ENCODE data around the gene FER1L5. TPM values are rescaled to one million over a fixed set of nuclear protein-coding genes. Genes with fewer than 3 reads are reported as not detected.

Gene FER1L5
- total RNA-seq, 2 experiments from 2014 or later, result not detected

DNA sequence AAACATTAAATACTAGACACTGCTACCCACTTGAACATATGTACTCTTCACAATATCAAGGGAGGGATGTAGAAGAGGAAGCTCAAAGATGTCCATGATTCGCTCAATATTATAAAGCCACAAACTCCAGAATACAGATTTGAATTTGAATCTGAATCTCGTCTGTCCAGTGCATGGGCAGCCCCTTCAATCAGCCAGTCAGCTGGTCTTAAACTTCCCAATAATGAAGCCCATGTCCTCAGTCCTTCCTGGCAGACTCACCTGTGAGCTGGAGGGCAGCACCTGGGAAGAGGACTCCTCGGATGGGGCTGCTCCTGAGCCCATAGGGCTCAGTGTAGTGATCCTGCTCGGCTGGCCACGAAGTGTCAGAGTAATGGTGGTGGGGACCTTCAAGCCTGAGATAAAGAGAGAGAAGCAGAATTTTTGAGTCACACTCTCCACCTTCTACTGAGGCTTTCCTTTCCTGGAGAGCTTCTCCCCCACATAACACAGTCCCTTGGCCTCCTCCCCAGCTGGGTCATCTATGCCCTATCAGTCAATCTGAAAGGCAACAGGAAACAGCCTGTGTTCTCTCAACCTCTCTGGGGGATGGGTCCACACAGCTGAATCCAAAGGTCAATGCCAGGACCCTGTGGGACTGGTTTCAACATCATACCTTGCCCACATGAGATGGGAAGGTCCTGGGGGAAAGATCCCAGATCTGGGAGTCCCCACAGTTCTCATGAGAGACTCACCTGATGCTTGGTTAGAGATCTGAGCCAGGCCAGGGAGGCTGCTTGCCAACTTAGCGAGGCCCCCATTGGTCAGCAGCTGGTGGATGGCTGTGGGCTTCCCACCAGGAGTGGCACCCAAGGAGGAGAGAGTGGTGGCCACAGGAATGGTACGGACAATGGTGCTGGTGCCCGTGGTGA is 40.9 kb upstream of the FER1L5 start:
- no TSS peak for BruUV-seq (replicated peaks)
- POLR2A ChIA-PET, result interaction anchor here (0.5 kb wide), 1 partner anchor 118 kb away, joined by 4 read pairs; no protein-coding TSS in a partner anchor
- CTCF ChIA-PET (ENCODE audit: unreplicated experiment), result no interaction called here

DNA sequence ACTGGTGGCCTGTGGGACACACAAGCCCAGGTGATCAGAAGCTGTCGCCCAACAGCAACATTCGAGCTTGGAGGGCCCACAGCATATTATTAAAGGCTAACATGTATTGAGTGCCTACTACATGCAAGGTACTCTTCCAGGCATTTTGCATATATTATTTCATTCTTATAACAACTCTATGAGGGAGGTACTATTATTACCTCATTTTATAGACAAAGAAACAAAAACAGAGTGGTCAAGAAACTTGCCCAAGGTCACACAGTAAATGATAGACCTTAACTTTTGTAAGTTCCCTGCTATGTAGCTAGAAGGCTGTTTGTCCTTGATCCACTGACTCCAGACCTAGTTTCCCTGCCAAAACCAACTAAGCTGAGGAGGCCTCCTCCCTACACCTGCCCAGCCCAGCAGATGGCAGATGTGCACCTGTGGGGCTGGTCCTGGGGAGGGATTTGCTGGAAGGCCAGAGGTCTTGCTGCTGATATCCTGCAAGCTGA is 40.2 kb upstream of the FER1L5 start:
- Histone ChIP-seq H3K4me1 (ENCODE audit: insufficient read depth, low read length, poor library complexity, severe bottlenecking) (no peaks in the 10 kb centered on the region), H3K27ac (ENCODE audit: low read depth, low read length, poor library complexity, severe bottlenecking) (no peak overlapping the region), H3K9me3 (ENCODE audit: low read length) (no peaks in the 10 kb centered on the region), H2AFZ (ENCODE audit: low read length) (no peak overlapping the region), H3K4me3 (ENCODE audit: low read depth, low read length, poor library complexity, severe bottlenecking) (no peak overlapping the region), H3K79me2 (ENCODE audit: insufficient read depth, low read depth, low read length) (no peaks in the 10 kb centered on the region), H4K20me1 (ENCODE audit: insufficient read depth, low read length) (no peaks in the 10 kb centered on the region), H3K4me2 (ENCODE audit: low read length) (no peak overlapping the region), H3K9me2 (ENCODE audit: insufficient read depth, low read length) (no peaks in the 10 kb centered on the region), H3K36me3 (ENCODE audit: insufficient read depth, low read length) (peaks cover 94% of the 10 kb centered on the region)
- BruUV-seq (replicated peaks), result no TSS peak
- ChIA-PET POLR2A (interaction anchor here (0.5 kb wide), 1 partner anchor 117 kb away, joined by 4 read pairs; no protein-coding TSS in a partner anchor), CTCF (ENCODE audit: unreplicated experiment) (no interaction called here)
- TF ChIP-seq EZH2phosphoT487 (IDR thresholded peaks at IDR 0.05; ENCODE audit: borderline replicate concordance, low read depth, low read length), result no peak
- TF ChIP-seq, protein P1, sequence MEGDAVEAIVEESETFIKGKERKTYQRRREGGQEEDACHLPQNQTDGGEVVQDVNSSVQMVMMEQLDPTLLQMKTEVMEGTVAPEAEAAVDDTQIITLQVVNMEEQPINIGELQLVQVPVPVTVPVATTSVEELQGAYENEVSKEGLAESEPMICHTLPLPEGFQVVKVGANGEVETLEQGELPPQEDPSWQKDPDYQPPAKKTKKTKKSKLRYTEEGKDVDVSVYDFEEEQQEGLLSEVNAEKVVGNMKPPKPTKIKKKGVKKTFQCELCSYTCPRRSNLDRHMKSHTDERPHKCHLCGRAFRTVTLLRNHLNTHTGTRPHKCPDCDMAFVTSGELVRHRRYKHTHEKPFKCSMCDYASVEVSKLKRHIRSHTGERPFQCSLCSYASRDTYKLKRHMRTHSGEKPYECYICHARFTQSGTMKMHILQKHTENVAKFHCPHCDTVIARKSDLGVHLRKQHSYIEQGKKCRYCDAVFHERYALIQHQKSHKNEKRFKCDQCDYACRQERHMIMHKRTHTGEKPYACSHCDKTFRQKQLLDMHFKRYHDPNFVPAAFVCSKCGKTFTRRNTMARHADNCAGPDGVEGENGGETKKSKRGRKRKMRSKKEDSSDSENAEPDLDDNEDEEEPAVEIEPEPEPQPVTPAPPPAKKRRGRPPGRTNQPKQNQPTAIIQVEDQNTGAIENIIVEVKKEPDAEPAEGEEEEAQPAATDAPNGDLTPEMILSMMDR (conservative IDR thresholded peaks at IDR 0.05; ENCODE audit: low read length), result 0 out of 2 replicates have a peak, but pooled peaks have one; percentile 23
- intact Hi-C loops (cut with micrococcal nuclease; ENCODE audit: unreplicated experiment), result loop anchor here (5.0 kb wide), 1 partner anchor 200 kb away; no protein-coding TSS in a partner anchor
- DNase-seq (ENCODE audit: low spot score), result peak; percentile 5

More for the DNA sequence above, 40.9 kb upstream of the FER1L5 start:
- Histone ChIP-seq H2AFZ (ENCODE audit: low read length) (no peak overlapping the region), H4K20me1 (ENCODE audit: insufficient read depth, low read length) (no peaks in the 10 kb centered on the region), H3K9me3 (ENCODE audit: low read length) (no peaks in the 10 kb centered on the region), H3K79me2 (ENCODE audit: insufficient read depth, low read depth, low read length) (no peaks in the 10 kb centered on the region), H3K4me2 (ENCODE audit: low read length) (no peak overlapping the region), H3K36me3 (ENCODE audit: insufficient read depth, low read length) (peaks cover 94% of the 10 kb centered on the region), H3K4me3 (ENCODE audit: low read depth, low read length, poor library complexity, severe bottlenecking) (no peak overlapping the region), H3K4me1 (ENCODE audit: insufficient read depth, low read length, poor library complexity, severe bottlenecking) (no peaks in the 10 kb centered on the region), H3K27ac (ENCODE audit: low read depth, low read length, poor library complexity, severe bottlenecking) (no peak overlapping the region), H3K9me2 (ENCODE audit: insufficient read depth, low read length) (no peaks in the 10 kb centered on the region)
- no peak for DNase-seq (ENCODE audit: low spot score)
- intact Hi-C loops (cut with micrococcal nuclease; ENCODE audit: unreplicated experiment), result loop anchor here (5.0 kb wide), 1 partner anchor 201 kb away; no protein-coding TSS in a partner anchor
- no peak for TF ChIP-seq EZH2phosphoT487 (IDR thresholded peaks at IDR 0.05; ENCODE audit: borderline replicate concordance, low read depth, low read length)
- TF ChIP-seq, protein P1 (conservative IDR thresholded peaks at IDR 0.05; ENCODE audit: low read length), result no peak
